HCT116 (cell line): Measurements from ENCODE around the gene APP. TPM values are rescaled to one million over a fixed set of nuclear protein-coding genes. Genes with fewer than 3 reads are reported as not detected.
"Not testable (repeated sequence)": the region's sequence is repeated elsewhere in the genome, so short reads cannot be mapped to it uniquely, and the experiment has no call there.

Experiments
- ATAC-seq: fragments of 200-7000 bp; cut with Tn5 transposase; 2 replicates; pipeline ENCODE4 v1.9.1; 2020; ENCODE audit warnings: mild to moderate bottlenecking, moderate library complexity
- BruUV-seq: library from RNA; stranded (reverse); fragments of 400-500 nt; replicated peaks from 2 replicates; lab custom pipeline; 2021; lab: Mats Ljungman, UMichigan
- CTCF ChIA-PET: fragments of 300-600 bp; sonication (Branson Sonifier 250); formaldehyde crosslinking; loops from one replicate; lab custom pipeline; 2021; ENCODE audit warnings: antibody characterized with exemption; lab: Charles Lee
- POLR2A ChIA-PET: fragments of 300-600, 350-600 bp; sonication (Branson Sonifier 250); formaldehyde crosslinking; loops from one replicate; lab custom pipeline; 2021; ENCODE audit warnings: antibody characterized with exemption; lab: Charles Lee
- RAD21 ChIA-PET, 2 experiments: fragments of 300-600 bp; sonication (Branson Sonifier 250); formaldehyde crosslinking; loops; one replicate each; lab custom pipeline; 2023; ENCODE audit warnings: low total read pairs in 2 of 2; ENCODE audit not compliant: uncharacterized antibody in 2 of 2, unreplicated experiment in 2 of 2, low non-redundant PET in 1 of 2; lab: Charles Lee
- DNase-seq: peaks from one replicate; pipeline ENCODE4 v3.0.0-alpha.2; 2010; ENCODE audit warnings: low read depth, low spot score
- H2AFZ ChIP-seq: fragments of 200-600 bp; shearing (Covaris generic), sonication (generic); 2 replicates; pipeline ENCODE4 v1.6.1; 2017; ENCODE audit warnings: low read depth, mixed run types, mixed read lengths, antibody characterized with exemption, low read length; ENCODE audit not compliant: poor library complexity, severe bottlenecking
- H3K27ac ChIP-seq: 2 replicates; pipeline ENCODE4 v1.5.1; 2012; ENCODE audit warnings: low read depth, low read length
- H3K27me3 ChIP-seq: fragments of 200-600 bp; sonication (generic); 2 replicates; pipeline ENCODE4 v1.6.1; 2016; ENCODE audit warnings: mixed run types, low read length, mixed read lengths; ENCODE audit not compliant: insufficient read depth
- H3K36me3 ChIP-seq, 2 experiments: fragments of 200-500 bp in 1 of 2; fragments of 200-600 bp in 1 of 2; sonication (Bioruptor generic) in 1 of 2; sonication (generic) in 1 of 2; 2 replicates each; pipeline versions ENCODE4 v1.5.1 to v1.6.1; 2014 to 2016; ENCODE audit warnings: low read length in 2 of 2, inconsistent platforms in 1 of 2, mixed read lengths in 1 of 2, mixed run types in 1 of 2; ENCODE audit not compliant: insufficient read depth in 2 of 2, control insufficient read depth in 1 of 2
- H3K4me1 ChIP-seq, 2 experiments: fragments of 200-600 bp in 1 of 2; sonication (generic) in 1 of 2; 2 replicates each; pipeline versions ENCODE4 v1.5.1 to v1.6.1; 2012 to 2017; ENCODE audit warnings: low read length in 2 of 2, inconsistent platforms in 1 of 2, mild to moderate bottlenecking in 1 of 2, mixed read lengths in 1 of 2, mixed run types in 1 of 2, moderate library complexity in 1 of 2; ENCODE audit not compliant: insufficient read depth in 2 of 2, control insufficient read depth in 1 of 2
- H3K4me2 ChIP-seq: fragments of 200-600 bp; sonication (generic); 2 replicates; pipeline ENCODE4 v1.6.1; 2017; ENCODE audit warnings: mixed run types, low read length, mixed read lengths
- H3K4me3 ChIP-seq, 2 experiments: fragments of 200-600 bp in 1 of 2; sonication (generic) in 1 of 2; replicated peaks in 1 of 2; 2 replicates each; pipeline ENCODE4 v1.5.1; 2011 to 2016; ENCODE audit warnings: low read length in 2 of 2, control low read depth in 1 of 2, low read depth in 1 of 2, mild to moderate bottlenecking in 1 of 2, mixed read lengths in 1 of 2, mixed run types in 1 of 2
- H3K79me2 ChIP-seq: fragments of 200-600 bp; sonication (generic); 2 replicates; pipeline ENCODE4 v1.6.1; 2017; ENCODE audit warnings: mild to moderate bottlenecking, mixed run types, low read length, moderate library complexity, mixed read lengths; ENCODE audit not compliant: insufficient read depth
- H3K9ac ChIP-seq: fragments of 200-600 bp; sonication (generic); 2 replicates; pipeline ENCODE4 v1.6.1; 2016; ENCODE audit warnings: low read length, mixed read lengths
- H3K9me2 ChIP-seq: fragments of 200-600 bp; sonication (generic), shearing (Covaris generic); 2 replicates; pipeline ENCODE4 v1.6.1; 2017; ENCODE audit warnings: mixed run types, mild to moderate bottlenecking, moderate library complexity; ENCODE audit not compliant: insufficient read depth
- H3K9me3 ChIP-seq, 2 experiments: fragments of 200-500 bp in 1 of 2; fragments of 200-600 bp in 1 of 2; sonication (Bioruptor generic) in 1 of 2; sonication (generic) in 1 of 2; 2 replicates each; pipeline ENCODE4 v1.6.1; 2014 to 2017; ENCODE audit warnings: low read length in 2 of 2, mixed read lengths in 2 of 2, inconsistent platforms in 1 of 2, low read depth in 1 of 2, mild to moderate bottlenecking in 1 of 2, mixed run types in 1 of 2, moderate library complexity in 1 of 2; ENCODE audit not compliant: control insufficient read depth in 1 of 2, insufficient read depth in 1 of 2
- H4K20me1 ChIP-seq: fragments of 200-600 bp; sonication (generic), shearing (Covaris generic); 2 replicates; pipeline ENCODE4 v1.6.1; 2017; ENCODE audit warnings: mixed run types, mild to moderate bottlenecking, moderate library complexity; ENCODE audit not compliant: insufficient read depth
- EZH2 ChIP-seq: fragments of 200-600 bp; sonication (generic); IDR thresholded peaks from 2 replicates; pipeline ENCODE4 v1.6.1; 2017; ENCODE audit warnings: antibody characterized with exemption, mixed run types
- EZH2phosphoT487 ChIP-seq: fragments of 200-600 bp; IDR thresholded peaks from 2 replicates; pipeline ENCODE4 v1.6.1; 2018; ENCODE audit warnings: antibody characterized with exemption, borderline replicate concordance
- FOSL1 ChIP-seq: IDR thresholded peaks from 2 replicates; pipeline ENCODE4 v1.6.1; 2012; ENCODE audit warnings: low read depth
- POLR2AphosphoS5 ChIP-seq: IDR thresholded peaks from 2 replicates; pipeline ENCODE4 v1.6.1; 2011; ENCODE audit warnings: mild to moderate bottlenecking, low read depth, low read length, moderate library complexity
- SRF ChIP-seq: IDR thresholded peaks from 2 replicates; pipeline ENCODE4 v1.6.1; 2012; ENCODE audit warnings: low read depth
- ZFX ChIP-seq: fragments of 450-650 bp; IDR thresholded peaks from 2 replicates; pipeline ENCODE4 v1.6.1; 2017
- intact Hi-C: fragments of 100-400 bp; cut with micrococcal nuclease; formaldehyde crosslinking; loops from 2 replicates; pipeline ENCODE4 v1.10.0; 2022
- total RNA-seq: library from RNA; stranded (reverse); gene quantifications from one replicate; pipeline ENCODE4 v1.2.1, GENCODE V29; 2021; ENCODE audit not compliant: unreplicated experiment
- TF ChIP-seq, protein P1 (sequence below): IDR thresholded peaks from 2 replicates; pipeline ENCODE4 v1.6.1; 2012
- TF ChIP-seq, protein P2 (sequence below): IDR thresholded peaks from 2 replicates; pipeline ENCODE4 v1.6.1; 2011; ENCODE audit warnings: mild to moderate bottlenecking, low read length, moderate library complexity; ENCODE audit not compliant: insufficient replicate concordance; ENCODE audit errors: extremely low read depth

APP gene
- total RNA-seq, 1 experiment from 2014 or later, result 267 TPM

DNA sequence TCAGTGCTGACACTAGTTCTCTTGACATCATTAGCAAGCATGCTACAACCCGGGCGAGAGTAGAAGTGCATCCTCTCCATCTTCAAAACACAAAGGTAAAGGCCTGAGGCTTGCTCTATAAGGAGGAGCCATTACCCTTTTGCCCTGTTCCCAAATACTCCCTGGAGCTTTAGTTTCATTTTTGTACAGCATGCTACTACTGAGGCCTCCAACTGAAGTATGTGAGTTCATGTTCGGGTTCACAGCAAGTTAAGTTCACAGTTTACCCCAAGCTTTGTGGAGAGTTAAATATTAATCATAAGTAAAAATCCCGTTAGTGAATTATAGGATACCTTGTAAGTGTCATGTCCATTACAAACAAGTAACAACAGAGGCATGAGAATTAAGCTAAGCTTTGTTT is 156.6 kb downstream of the APP start:
- RAD21 ChIA-PET, result no interaction called here

DNA sequence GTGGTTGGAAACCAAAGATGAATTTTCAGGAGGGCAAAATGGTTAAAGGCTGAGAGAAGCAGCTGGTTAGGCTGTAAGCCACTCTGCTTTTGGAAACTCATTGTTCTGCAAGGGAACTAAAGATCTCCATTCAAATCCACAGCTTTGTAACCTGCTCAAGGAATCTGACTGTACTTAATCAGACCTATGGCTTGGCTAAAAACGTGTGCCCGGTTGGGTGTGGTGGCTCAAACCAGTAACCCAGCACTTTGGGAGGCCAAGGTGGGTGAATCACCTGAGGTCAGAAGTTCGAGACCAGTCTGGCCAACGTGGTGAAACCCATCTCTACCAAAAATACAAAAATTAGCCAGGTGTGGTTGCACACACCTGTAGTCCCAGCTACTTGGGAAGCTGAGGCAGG is 158.1 kb downstream of the APP start:
- peaks cover 7 to 30% of the 10 kb centered on the region in 2 experiments; a peak in 3 of 4 replicates for H3K4me1 ChIP-seq
- BruUV-seq, CTCF ChIA-PET, H3K27me3 ChIP-seq, POLR2A ChIA-PET, H2AFZ ChIP-seq, RAD21 ChIA-PET, intact Hi-C loops, H4K20me1 ChIP-seq, DNase-seq, H3K36me3 ChIP-seq, H3K27ac ChIP-seq, H3K9me3 ChIP-seq, H3K9me2 ChIP-seq, H3K4me3 ChIP-seq, H3K9ac ChIP-seq: not testable (repeated sequence)
- ATAC-seq, result peak; percentile 61
- H3K4me2 ChIP-seq, result peak overlapping the region; percentile 51
- H3K79me2 ChIP-seq, result peaks cover 33% of the 10 kb centered on the region; the same call in 1 of the 2 replicates

More for the DNA sequence above, 156.6 kb downstream of the APP start:
- POLR2A ChIA-PET, result no interaction called here
- no TSS peak for BruUV-seq
- Histone ChIP-seq H3K4me1 (peaks cover 7 to 30% of the 10 kb centered on the region in 2 experiments; a peak in 3 of 4 replicates), H3K79me2 (peaks cover 28% of the 10 kb centered on the region; the same call in 1 of the 2 replicates), H3K9me2 (no peaks in the 10 kb centered on the region), H3K36me3 (no peaks in the 10 kb centered on the region), H3K4me2 (no peak overlapping the region), H3K27ac (no peak overlapping the region), H3K9ac (no peak overlapping the region), H4K20me1 (peaks cover 4% of the 10 kb centered on the region; the same call in 1 of the 2 replicates), H2AFZ (no peak overlapping the region), H3K27me3 (no peaks in the 10 kb centered on the region), H3K9me3 (no peaks in the 10 kb centered on the region), H3K4me3 (no peak overlapping the region)
- intact Hi-C loops, result no loop called here
- CTCF ChIA-PET, result no interaction called here
- ATAC-seq, result no peak
- TF ChIP-seq POLR2AphosphoS5 (no peak), SRF (no peak), FOSL1 (no peak), EZH2phosphoT487 (no peak), ZFX (no peak), EZH2 (no peak)
- TF ChIP-seq, protein P1, sequence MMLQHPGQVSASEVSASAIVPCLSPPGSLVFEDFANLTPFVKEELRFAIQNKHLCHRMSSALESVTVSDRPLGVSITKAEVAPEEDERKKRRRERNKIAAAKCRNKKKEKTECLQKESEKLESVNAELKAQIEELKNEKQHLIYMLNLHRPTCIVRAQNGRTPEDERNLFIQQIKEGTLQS, result no peak
- TF ChIP-seq, protein P2, sequence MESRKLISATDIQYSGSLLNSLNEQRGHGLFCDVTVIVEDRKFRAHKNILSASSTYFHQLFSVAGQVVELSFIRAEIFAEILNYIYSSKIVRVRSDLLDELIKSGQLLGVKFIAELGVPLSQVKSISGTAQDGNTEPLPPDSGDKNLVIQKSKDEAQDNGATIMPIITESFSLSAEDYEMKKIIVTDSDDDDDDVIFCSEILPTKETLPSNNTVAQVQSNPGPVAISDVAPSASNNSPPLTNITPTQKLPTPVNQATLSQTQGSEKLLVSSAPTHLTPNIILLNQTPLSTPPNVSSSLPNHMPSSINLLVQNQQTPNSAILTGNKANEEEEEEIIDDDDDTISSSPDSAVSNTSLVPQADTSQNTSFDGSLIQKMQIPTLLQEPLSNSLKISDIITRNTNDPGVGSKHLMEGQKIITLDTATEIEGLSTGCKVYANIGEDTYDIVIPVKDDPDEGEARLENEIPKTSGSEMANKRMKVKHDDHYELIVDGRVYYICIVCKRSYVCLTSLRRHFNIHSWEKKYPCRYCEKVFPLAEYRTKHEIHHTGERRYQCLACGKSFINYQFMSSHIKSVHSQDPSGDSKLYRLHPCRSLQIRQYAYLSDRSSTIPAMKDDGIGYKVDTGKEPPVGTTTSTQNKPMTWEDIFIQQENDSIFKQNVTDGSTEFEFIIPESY, result no peak
- no peak for DNase-seq
